Putamen (tissue), 1 donor: ENCODE data around the gene ASB8.

Experiments
- DNase-seq: peaks from one replicate; pipeline ENCODE4 v3.0.0-alpha.2; 2016; ENCODE audit warnings: low spot score

ASB8 gene, protein sequence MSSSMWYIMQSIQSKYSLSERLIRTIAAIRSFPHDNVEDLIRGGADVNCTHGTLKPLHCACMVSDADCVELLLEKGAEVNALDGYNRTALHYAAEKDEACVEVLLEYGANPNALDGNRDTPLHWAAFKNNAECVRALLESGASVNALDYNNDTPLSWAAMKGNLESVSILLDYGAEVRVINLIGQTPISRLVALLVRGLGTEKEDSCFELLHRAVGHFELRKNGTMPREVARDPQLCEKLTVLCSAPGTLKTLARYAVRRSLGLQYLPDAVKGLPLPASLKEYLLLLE

DNA sequence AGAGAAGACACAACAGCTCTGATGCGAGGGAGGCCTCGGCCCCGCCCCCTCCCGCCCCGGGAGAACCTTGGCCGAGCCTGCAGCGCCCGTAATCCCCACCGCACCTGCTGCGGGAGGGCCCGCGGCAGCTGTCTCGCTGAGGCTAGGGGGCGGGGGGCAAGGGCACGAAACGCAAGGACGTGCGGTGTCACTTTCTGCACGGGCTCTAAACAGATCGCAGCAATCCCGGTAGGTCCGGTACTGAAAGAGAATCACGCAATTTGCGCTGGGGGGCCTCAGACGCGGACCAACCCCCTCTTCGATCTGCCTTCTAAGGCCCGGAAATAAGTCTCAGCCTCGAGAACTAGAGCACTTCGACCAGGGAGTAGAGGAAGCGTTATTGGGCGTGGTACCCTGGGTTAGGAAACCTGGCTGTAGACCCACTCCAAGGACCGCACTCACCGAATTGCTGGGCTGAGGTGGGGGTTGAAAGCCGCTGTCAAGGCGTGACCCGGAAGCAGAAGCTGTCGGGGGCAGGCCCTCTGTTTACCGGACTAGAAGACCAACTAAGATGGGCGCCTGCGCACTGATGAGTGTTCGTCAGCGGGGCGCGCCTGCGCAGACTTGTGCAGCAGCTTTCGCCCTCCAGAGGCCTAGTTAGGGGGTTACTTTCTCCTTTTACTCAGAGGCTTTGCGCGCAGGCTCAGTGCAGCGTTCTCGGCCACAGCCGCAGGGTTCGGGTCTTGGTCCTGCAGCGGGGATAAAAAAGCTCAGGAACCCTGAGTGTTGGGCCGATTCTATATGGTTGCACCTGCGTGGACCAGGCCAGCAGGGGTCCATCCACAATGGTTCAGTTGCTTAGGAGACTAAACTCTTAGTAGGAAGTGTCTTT, at the start of gene ASB8:
ASB8 (minus strand) TSS at position 498 of the 871 bp plus-strand sequence. CDS start 4,019 bp downstream, outside the sequence.
- peak; percentile 98 for DNase-seq

DNA sequence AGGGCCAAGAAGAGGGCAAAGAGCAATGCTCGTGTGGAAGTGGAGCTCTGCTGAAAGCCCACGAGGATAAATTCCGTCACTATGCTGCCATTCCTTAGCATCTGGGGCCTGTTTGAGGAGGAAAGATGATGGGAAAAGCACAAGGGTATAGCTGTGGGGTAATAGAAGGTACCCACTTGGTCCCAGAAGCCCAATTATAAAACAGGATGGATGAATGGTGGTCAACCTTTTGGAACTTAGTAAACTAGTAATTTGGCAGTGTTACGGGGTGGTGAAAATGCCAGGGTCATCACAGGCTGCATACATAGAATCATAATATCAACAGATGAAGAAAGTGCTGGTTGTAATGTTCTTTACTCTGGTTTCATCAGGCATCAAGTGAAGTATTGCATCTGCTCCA, 45.9 kb upstream of the ASB8 start, which contains the start of gene OR10AD1:
OR10AD1 (minus strand) TSS at position 101 of the 400 bp plus-strand sequence; CDS start at position 101, 0 bp downstream.
- no peak for DNase-seq

DNA sequence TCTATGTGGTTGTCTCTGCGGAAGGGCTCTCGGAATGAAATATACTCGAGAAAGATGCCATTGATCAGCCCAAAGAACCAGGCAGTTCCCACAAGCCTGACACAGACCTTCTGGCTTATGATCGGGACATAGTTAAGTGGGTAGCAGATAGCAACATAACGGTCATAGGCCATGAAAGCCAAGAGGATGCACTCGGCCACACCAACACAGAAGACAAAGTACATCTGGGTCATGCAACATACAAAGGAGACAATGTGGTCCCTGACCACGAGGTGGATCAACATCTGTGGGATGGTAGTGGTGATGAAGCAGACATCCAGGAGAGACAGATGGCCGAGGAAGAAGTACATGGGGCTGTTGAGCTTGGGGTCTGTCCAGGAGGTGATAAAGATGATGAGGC, 45.5 kb upstream of the ASB8 start:
- no peak for DNase-seq

DNA sequence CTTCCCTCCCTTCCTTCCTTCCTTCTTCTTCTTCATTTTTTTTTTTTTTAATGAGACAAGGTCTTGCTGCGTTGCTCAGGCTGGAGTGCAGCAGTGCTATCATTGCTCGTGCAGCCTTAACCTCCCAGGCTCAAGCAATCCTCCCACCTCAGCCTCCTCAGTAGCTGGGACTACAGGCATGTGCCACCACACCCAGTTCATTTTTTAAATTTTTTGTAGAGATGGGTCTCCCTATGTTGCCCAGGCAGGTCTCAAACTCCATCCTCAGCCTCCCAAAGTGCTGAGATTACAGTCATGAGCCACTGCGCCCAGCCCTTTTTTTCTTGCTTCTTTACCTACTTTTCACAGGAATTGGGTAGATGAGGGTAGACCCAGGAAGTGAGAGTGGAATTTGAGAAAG, 44.2 kb upstream of the ASB8 start:
- no peak for DNase-seq

DNA sequence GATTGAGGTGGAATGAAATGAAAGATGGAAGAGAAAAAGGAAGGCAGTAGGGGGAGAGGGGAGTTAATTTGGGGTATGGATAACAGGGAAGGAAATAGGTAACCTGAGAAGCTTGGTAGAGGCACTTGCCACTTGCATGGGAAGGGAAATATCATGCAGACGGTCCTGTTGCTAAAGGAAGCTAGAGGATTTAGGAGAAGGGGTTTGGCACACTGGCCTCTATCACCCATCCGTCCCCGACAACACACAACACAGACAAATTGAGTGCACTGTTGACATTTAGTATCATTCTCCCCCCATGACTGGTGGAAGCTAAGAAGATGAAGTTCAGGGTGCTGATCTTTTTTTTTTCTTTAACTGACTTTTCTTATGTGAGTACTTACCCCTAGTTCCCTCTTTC, 43.8 kb upstream of the ASB8 start:
- no peak for DNase-seq

DNA sequence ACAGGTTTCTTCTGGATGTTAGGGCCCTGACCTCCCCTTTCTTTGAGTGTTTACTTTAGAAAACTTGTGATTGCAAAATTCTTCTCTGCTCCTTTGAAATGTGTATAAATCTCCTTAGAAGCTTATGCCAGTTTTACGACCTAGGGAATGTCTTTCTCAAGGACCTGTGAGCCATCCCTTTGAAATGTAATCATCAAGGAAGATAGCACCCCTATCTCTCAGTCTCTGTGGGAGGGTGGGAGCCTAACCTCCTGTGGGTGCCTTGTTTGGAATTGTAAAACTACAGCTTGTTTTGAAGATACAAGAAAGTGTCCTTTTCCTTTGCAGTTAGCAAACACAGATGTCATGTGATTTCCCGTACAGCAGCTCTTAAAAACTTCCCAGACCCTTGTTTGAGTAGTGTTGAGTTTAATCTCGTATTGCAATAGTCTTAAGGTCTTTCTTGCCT, 42.5 kb upstream of the ASB8 start:
- DNase-seq: no peak

DNA sequence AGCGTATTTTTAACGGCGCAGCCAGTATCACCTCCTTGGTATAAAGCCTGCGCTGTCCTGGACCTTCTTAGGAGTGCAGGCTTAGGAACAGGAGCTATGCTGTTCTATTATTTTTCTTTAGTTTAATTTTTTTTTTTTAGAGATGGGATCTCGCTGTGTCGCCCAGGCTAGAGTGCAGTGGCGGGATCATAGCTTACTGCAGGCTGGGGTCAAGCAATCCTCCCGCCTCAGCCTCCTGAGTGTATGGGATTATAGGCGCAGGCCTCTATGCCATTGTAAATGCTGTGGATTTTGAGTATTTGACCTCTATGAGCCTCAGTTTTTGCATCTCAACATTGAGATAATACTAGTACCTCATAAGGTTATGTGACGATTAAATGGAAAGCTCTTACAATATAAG, 41.7 kb upstream of the ASB8 start:
- no peak for DNase-seq

DNA sequence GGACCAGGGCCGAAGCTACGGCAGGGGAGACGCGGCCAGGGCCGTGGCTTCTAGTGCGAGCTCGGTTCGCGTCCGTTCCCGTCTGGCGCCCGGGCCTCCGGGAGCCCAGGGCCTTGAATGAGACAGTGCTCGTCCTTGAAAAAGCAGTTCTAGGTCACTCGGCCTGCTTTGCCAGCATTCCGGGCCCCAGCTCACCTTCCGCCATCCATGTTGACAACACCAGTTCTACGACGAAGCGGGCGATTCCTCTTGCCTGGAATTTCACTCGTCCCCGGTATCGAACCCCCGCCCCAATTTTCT, 41.3 kb upstream of the ASB8 start:
- no peak for DNase-seq

DNA sequence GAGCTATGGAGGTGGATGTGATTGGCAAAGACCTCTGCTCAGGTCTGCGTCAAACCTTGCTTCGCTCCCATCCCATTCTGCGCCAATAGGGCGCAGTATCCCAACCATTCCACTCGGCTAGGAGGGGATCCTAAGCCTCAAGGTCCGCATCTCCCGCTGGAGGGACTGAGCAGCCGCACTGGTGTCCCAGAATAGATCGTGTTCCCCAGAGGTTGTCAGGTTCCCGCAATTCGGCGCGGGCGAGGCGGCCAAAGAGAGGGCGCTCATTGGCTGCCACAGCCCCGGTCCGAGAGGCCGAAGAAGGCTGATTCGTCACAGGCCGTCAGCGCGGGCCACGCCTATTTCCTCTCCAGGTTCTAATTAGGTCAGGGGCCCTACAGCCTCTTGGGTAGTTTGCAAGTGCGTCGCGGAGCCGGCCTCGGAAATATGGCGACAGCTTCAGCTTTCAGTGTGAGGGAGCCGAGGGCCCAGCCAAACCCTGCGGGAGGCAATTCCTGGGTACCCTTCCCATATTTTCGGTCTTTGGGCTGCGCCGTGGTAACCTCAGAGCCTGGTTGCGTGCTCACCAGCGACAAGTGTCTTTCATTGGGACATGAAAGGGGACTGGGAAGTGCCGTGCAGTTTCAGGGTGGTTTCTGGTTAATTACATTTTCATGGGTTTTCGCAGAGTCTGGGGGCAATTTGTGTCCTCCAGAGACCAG, 40.8 kb upstream of the ASB8 start:
- DNase-seq: peak; percentile 92

DNA sequence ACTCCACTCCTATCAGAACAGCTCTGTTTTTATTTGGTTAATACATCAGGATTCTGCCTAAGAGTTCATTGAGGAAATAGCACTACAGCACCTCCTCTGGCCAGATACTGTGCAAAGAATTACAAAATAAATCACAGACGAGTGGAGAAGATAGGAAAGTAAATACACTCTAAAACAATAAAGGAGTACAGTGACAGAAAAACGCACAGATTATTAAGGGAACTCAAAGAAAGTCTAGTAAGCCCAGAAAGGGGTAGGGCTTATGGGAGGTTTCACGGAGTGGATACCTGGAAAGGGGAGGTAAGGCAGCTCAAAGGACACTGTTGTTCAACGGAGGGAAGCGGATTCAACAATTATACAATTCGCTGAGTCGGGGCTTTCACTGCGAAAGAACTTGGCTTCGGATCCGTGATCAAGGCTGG, 40.2 kb upstream of the ASB8 start:
- DNase-seq: peak; percentile 49

DNA sequence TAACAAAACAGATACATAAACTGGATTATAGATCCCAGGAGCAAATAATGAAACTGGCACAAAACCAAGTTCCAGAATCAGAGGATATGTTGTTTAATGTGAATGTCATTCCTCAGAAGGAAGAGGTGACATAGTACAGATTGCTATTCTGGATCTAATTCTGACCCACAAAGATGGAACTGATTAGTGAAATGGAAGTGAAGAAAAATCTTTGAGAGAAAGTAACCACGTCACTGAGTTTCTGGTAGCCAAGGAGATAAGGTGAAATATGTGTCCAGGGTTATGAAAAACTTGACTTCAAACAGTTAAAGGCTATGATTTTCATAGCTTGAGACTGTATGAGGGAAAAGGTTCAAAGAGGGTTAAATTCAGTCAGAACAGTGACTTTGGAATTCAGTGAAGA, 37.5 kb upstream of the ASB8 start:
- DNase-seq: no peak

DNA sequence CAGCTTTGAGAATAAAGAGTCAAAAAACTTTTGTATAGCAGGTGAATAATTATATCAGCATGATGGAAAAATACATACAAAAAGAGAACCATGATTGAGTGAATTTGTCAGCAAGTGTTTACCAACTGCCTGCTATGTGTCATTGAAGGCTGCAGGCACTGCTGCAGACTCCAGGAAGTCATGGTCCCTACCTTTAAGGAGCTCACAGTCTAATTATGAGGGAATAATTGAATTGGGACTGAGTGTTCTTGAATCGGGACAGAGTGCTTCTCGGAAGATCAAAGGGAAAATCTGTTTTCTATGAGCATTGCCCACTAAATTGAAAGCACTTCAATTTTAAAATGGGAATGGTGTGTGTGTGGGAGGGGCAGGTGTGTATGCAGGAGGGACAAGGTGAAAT, 36.3 kb upstream of the ASB8 start:
- DNase-seq: no peak

DNA sequence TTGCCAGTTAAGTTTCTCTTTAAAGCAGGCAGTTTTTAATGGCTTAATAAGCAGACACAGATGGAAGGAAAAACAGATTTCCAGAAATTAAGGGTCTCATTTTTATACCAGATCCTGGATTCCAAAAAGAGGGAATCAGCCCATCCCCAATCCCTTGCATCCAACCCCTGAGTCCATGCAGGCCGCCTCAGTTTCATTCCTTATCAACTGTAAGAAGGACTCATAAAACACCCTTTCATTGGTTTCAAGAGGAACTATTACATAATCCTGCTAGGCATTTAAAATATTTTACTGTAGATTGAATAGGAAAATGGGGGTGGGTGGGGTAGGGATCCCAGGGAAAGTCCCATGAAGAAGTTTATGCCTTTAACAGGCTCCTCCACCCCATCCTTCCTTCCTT, 35.5 kb upstream of the ASB8 start:
- no peak for DNase-seq

DNA sequence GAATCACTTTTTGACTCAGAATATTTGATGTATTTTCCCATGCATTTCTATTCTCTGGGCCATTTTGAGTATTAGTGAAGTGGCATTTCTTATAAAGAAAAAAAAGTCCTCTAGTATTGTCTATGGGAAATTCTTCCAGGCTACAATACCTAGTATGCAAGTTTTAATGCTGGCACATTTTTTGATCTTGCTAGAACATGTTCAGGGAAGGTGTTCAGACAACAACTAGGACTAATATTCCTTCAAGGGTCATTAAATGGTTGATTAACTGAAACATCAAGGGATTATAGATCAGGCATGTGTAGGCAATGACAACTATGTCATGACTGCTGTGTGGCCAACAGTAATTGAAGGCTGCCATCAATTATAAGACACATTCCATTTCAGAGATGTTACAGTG, 33.8 kb upstream of the ASB8 start:
- DNase-seq: no peak

DNA sequence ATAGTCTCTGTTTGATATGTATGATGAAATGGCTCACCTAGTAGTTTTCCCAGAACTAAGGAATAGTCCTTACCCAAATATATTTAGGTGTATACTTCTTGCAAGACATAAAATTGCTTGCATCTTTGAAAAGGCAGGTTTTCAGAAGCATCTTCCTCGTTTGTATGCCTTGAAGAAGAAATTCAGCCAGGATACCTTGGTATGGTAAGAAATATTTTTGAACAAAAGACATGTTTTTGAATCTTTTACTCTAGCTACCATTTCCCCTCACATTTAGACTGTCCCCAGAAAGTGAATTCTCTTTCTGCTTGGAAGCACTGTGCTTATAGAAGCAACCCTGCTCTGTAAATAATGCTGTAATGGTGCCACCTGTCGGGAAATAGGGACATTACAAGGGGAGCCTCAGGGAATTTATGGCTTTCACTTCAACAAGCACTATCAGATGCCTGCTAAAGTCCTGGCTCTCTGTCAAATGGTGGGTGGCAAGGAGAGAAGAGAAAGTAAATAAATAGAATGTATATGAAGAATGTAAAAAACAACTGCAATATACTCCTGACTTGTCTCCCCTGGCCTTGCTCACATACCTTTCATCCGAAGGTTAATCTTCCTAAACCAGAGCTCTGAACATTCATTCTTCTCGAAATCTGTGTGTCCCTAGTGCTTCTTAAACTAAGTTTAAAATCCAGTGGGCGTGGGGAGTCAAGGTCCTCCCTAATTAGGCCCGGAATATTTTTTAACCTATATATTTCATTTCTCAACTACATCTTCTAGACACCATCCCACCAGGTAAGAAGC, 32.2 kb upstream of the ASB8 start:
- peak; percentile 78 for DNase-seq

DNA sequence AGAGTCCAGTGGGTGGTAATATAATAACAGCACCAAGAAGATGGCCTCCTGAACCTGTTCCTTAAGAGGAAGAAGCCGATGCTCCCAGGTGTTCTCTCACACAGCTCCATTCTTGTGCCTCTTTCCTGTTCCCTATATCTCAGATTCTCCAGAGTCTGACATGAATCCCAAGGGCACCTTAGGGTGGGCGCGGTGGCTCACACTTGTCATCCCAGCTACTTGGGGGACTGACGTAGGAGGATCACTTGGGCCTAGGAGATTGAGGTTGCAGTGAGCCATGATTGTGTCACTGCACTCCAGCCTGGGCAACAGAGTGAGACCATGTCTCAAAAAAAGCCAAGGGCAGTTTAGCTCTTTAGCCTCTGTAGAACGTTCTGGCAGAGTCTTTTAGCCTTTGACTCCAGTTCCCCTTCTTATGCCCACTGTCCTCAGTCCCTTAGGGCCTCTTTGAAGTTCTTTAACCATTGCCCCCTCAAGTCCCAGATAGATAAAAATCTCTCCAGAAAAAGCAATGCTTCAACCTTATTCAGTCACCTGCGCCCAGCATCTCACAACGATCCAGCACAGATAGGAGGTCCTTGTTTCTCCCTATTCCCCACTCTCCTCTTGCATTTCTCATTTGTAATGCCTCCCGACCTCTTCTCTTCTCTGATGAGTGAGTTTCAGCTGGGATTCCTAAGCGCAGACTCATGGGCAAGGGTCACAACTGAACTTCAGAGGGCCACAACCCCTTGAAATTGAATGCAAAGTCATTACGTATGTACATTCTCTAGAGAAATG, 30.8 kb upstream of the ASB8 start:
- DNase-seq: no peak

DNA sequence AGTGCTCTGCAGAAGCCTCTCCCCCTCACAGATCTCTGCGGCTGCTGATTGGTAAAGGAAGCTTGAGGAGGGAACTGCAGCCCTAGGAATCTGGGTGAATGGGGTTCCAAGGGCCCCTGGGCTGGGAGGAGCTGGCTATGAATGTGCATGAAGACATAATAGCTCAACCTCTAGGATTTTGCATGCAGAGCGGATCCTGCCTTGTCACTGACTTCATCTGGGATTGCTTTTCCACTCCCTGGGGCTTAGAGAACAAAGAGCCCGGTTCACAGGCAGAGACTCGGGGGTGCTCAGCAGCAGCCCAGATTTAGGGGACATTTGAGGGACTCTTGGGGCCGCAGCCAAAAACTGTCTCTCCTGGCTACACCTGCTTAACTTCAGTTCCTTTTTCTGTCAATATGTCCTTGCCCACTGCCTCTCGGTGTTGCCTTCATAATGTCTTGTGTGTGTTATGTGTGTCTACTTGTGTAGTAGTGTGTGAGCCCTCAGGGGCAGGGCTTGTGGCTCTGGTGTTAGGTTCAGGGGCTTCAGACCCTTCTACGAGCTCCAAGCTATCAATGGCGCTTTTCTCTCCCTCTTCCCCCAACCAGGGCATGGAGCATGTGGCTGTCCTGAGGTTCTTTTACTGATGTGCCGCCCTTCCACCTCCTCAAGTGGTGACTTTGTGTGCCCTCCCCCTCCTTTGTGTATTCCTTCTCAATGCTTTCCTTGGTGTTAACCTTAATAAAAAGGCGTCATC, 28.0 kb upstream of the ASB8 start:
- DNase-seq: peak; percentile 66

DNA sequence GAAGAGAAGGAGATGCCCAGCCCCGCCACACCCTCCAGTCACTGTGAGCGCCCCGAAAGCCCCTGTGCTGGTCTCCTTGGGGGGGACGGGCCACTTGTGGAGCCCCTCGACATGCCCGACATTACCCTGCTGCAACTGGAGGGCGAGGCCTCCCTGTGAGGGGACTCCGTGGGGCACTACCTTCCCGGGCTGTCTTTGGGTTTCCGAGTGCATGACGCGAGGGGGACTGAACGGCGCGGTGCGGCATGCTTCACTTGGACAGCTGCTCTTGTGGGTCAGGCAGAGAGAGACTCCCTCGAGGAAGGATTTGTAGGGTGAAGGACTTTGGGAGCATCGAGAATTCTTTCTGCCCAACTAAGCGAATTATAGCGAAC, 27.2 kb upstream of the ASB8 start:
- DNase-seq: no peak

DNA sequence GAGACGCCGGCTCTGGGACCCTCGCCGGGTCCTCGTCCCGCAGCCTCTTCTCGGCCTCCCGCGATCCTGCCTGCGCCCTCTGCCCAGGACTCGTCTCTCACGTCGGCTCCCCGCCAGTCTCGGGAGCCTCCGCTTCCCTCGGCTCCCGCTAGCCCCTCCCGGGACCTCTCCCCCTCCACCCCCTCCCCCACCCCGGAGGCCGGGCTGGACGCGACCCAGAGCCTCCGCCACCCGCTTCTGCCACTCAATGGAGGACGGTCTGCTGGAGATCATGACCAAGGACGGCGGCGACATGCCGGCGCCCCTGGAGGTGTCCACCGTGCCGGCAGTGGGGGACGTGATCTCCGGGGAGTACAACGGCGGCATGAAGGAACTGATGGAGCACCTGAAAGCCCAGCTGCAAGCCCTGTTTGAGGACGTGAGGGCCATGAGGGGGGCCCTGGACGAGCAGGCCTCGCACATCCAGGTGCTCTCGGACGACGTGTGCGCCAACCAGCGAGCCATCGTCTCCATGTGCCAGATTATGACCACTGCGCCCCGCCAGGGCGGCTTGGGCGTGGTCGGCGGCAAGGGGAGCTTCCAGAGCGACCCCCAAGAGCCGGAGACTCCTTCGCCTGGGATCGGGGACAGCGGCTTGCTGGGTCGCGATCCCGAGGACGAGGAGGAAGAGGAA, 26.7 kb upstream of the ASB8 start:
- no peak for DNase-seq
